ENCODE results near the gene KIF11. TPM values are rescaled to one million over a fixed set of nuclear protein-coding genes. Genes with fewer than 3 reads are reported as not detected.

KIF11 gene
- total and polyA plus RNA-seq, 2 of the 13 experiments (the other 11 are each of a cell fraction or from before 2014, with no cell fraction given): 8.7 to 38.4 TPM

GRCh38 chr10:92573798-92574547, 19.0 kb upstream of the KIF11 start, which contains the start of gene IDE (continued):
- TF ChIP-seq ZSCAN22 (CRISPR knock-in tag; IDR thresholded peaks at IDR 0.05) (0 out of 2 replicates have a peak, but pooled peaks have one; percentile 39), ZNF256 (CRISPR knock-in tag; conservative IDR thresholded peaks at IDR 0.05) (peak; percentile 17; the same call in 1 of the 2 replicates), MTF2 (CRISPR knock-in tag; IDR thresholded peaks at IDR 0.05; ENCODE audit: borderline replicate concordance) (peak; percentile 25; the same call in 1 of the 2 replicates), MBD4 (IDR thresholded peaks at IDR 0.05; ENCODE audit: borderline replicate concordance, low read length) (no peak), BATF2 (CRISPR knock-in tag; IDR thresholded peaks at IDR 0.05) (0 out of 2 replicates have a peak, but pooled peaks have one; percentile 82), ZBTB34 (CRISPR knock-in tag; IDR thresholded peaks at IDR 0.05) (no peak), ZNF160 (CRISPR knock-in tag; IDR thresholded peaks at IDR 0.05) (peak; percentile 74; the same call in 1 of the 2 replicates), CENPX (CRISPR knock-in tag; IDR thresholded peaks at IDR 0.05) (no peak), ZNF564 (CRISPR knock-in tag; IDR thresholded peaks at IDR 0.05) (peak; percentile 76), CREB3 (CRISPR knock-in tag; IDR thresholded peaks at IDR 0.05) (0 out of 2 replicates have a peak, but pooled peaks have one; percentile 66), ZSCAN30 (CRISPR knock-in tag; IDR thresholded peaks at IDR 0.05) (0 out of 2 replicates have a peak, but pooled peaks have one; percentile 0), ATAD3A (CRISPR knock-in tag; IDR thresholded peaks at IDR 0.05) (no peak; the same call in 1 of the 2 replicates), MXD1 (CRISPR knock-in tag; IDR thresholded peaks at IDR 0.05) (peak; percentile 90; the same call in 1 of the 2 replicates), ZNF3 (CRISPR knock-in tag; IDR thresholded peaks at IDR 0.05) (no peak), ESRRA (CRISPR knock-in tag; IDR thresholded peaks at IDR 0.05; ENCODE audit: low read depth) (peak; percentile 23), ZBTB43 (CRISPR knock-in tag; conservative IDR thresholded peaks at IDR 0.05) (no peak), ZNF646 (CRISPR knock-in tag; IDR thresholded peaks at IDR 0.05) (peak; percentile 14; the same call in 1 of the 2 replicates)

Data from HepG2 (cell line).